Omental fat pad (tissue), 4 donors: ENCODE results near the gene BLNK. TPM values are rescaled to one million over a fixed set of nuclear protein-coding genes. Genes with fewer than 3 reads are reported as not detected.
"Not testable (repeated sequence)": the region's sequence is repeated elsewhere in the genome, so short reads cannot be mapped to it uniquely, and the experiment has no call there.

ENCODE experiments used
- ATAC-seq: fragments of 150-250 bp; one replicate; pipeline ENCODE4 v1.9.1; 2016; ENCODE audit warnings: mild to moderate bottlenecking, moderate library complexity; ENCODE audit not compliant: low FRiP score
- DNase-seq: peaks from one replicate; pipeline ENCODE4 v3.0.0-alpha.2; 2019; ENCODE audit warnings: low spot score
- CTCF ChIP-seq, 3 donors: fragments of 450-650 bp; IDR thresholded peaks; one replicate each; pipeline ENCODE4 v1.5.1; 2016 to 2017; ENCODE audit warnings: antibody characterized with exemption in 3 of 3, mild to moderate bottlenecking in 3 of 3, moderate library complexity in 2 of 3
- total RNA-seq, 4 donors: library from RNA; depleted of rRNA; stranded (reverse); fragments of >200 nt; gene quantifications; one replicate each; pipeline ENCODE4 v1.1.0, GENCODE V29; 2016

Gene BLNK
- total RNA-seq, 4 donors from 2014 or later: 0.48 to 5.3 (median 3.2) TPM

GRCh38 chr10:96309628-96310320 lies 38.4 kb upstream of the BLNK start:
- ATAC-seq (no peak), DNase-seq (no peak)
- TF ChIP-seq CTCF (IDR thresholded peaks at IDR 0.05): no peak

GRCh38 chr10:96308854-96309253 lies 37.5 kb upstream of the BLNK start:
- not testable (repeated sequence) for ATAC-seq, DNase-seq

GRCh38 chr10:96306516-96306915 lies 35.1 kb upstream of the BLNK start:
- TF ChIP-seq CTCF (IDR thresholded peaks at IDR 0.05): no peak
- DNase-seq (no peak), ATAC-seq (no peak)

- ATAC-seq (no peak), DNase-seq (no peak)
- no peak for TF ChIP-seq CTCF (IDR thresholded peaks at IDR 0.05)
Measured at GRCh38 chr10:96305019-96305418, 33.6 kb upstream of the BLNK start.

- no peak for TF ChIP-seq CTCF (IDR thresholded peaks at IDR 0.05)
- ATAC-seq: no peak
- no peak for DNase-seq
Measured at GRCh38 chr10:96304230-96304629, 32.9 kb upstream of the BLNK start, which contains the start of gene DNTT. Gene DNTT (plus strand): TSS chr10:96304434. CDS start chr10:96304498, 64 bp downstream.

- DNase-seq (no peak), ATAC-seq (no peak)
- TF ChIP-seq CTCF (IDR thresholded peaks at IDR 0.05): no peak
Measured at GRCh38 chr10:96301616-96302015, 30.2 kb upstream of the BLNK start.

- DNase-seq: no peak
- ATAC-seq: no peak
- TF ChIP-seq CTCF (IDR thresholded peaks at IDR 0.05): no peak
Measured at GRCh38 chr10:96299383-96299782, 28.0 kb upstream of the BLNK start.
